Measurements from ENCODE around the gene GAREM1. TPM values are rescaled to one million over a fixed set of nuclear protein-coding genes. Genes with fewer than 3 reads are reported as not detected.
A peak's percentile ranks its signal among the peaks of the same experiment; 100 is the strongest.

Gene GAREM1
- total RNA-seq, 1 experiment from 2014 or later, result 1.0 TPM

- DNase-seq (ENCODE audit: low read depth), result no peak
Measured at GRCh38 chr18:32328974-32329373, 141.7 kb downstream of the GAREM1 start.

DNA sequence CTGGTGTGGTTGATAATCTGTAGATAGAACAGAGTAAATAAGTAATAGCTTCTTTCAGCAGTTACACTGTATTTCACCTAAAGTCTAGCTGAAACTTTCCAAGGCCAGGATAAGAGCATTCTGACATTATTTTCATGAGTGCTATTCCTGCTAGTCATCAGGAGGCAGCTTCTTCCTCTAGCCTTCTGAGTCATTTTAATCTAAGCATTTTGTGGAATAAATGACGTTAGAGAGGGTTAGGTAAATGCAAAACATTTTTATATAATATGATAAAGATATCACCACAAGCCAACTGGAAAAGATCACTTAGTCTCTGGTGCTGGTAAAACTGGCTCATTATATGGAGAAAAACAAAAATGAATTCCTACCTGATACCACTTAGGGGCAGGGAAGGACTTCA, 142.3 kb downstream of the GAREM1 start:
- no peak for DNase-seq (ENCODE audit: low read depth)

DNA sequence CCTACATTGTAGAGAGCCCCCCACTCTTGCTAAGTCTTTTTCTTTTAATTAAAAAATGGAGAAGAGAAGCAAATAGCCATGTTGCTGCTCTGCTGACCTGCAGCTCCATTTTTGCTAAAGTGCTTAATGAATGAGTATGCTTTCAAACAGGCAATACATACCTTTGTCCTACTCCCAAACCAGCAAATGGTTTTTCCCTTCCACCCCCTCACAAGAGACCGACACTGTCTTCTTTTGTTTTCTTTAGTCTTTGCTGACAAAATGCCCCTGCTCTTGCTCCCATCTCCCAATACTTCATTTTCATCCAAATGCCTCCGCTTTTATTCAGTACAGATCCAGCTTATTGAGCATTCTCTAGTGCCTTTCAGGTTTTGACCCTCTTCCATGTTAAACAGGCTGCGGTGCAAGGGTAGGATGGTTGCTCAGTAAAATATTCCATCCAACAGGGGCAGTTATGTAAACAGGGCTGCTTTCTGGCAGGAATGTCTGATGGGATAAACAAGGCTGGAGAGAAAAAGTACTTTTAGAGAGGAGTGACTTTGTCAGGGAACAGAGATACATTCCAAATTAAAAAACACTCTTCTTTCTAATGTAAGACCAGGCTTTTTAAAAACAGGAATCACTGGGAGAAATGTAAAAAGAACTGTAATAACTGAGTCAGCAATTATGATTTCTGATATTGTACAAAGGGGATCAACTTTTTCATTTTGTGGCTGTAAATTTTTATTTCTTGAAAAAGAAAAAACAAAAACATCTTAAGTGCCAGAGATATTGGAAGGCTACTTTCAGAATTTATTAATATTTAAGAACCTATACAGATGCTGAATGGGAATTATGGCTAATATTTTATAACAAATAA, 144.0 kb downstream of the GAREM1 start:
- DNase-seq (ENCODE audit: low read depth), result no peak

DNA sequence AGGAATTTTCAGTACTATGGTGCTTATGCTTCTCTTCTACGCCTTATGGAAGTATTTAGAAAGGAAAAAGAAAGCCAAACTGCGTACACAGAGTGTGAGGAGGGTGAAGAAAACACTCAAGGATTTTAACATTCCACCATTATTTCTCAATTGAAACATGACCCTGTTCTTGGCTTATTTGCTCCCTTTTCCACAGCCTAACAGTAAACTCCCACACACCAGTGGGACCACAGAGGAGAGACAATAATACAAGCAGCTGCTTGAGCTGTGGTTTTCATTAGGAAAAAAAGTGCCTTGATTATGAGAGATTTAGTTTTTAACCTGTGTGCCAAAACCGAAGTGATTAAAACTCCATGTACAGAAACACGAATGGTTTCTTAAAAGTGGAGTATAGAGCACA, 146.5 kb downstream of the GAREM1 start:
- no peak for DNase-seq (ENCODE audit: low read depth)

DNA sequence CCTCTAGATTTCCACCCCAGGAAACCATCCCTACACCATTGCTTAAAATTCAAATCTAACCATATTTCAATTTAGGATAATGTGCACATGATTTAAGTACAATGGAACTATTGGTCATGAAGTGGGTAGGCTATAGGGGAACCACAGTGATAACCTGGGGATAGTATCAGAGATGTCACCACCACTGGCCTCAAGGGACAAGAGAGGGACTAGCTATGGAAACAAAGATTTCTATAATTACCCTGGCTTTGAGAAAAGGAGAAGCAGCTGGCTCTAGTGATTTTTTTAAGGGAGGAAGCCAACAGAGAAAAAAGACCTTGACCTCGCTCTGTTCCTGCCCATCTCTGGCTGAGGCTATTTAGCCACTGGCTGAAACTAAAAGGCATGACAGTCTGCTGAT, 148.9 kb downstream of the GAREM1 start:
- DNase-seq (ENCODE audit: low read depth), result no peak

DNA sequence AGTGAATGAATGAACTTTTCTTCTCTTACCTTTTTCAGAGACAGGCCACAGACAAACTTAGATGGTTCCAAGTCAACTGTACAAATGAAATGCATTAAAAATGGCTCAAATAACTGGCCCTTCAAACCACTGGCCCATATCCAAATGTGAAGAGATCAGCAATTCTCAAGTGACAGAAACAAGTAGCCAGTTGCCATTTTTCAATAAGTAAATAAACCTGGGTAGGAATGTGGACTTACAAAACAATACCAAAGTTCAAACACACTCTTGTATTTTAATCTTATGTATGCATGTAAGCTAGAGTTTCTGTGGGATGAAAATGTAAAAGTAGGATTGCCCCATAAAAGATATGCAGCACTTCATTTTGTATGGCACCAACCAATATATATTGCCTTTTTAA, 151.6 kb downstream of the GAREM1 start:
- DNase-seq (ENCODE audit: low read depth), result no peak

GRCh38 chr18:32318581-32318980, 152.1 kb downstream of the GAREM1 start:
- no peak for DNase-seq (ENCODE audit: low read depth)

DNA sequence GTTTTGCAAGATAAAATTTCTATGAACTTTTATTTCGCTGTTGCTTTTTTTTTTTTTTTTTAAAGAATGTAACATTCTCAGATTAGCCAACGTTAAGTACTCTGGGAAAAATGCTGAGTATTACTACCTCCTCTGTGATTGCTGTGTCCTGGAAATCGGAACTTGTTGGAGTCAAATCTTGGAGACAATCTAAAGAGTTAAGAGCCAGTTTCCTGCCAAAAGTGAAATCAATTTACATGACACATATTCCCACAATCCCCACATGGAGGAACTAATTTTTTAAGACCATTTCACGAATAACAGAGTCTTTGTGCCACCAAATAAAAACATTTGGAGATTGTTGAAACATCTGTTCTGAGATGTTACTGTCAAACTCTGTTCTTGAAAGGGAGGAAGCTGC, 153.0 kb downstream of the GAREM1 start:
- DNase-seq (ENCODE audit: low read depth), result no peak

DNA sequence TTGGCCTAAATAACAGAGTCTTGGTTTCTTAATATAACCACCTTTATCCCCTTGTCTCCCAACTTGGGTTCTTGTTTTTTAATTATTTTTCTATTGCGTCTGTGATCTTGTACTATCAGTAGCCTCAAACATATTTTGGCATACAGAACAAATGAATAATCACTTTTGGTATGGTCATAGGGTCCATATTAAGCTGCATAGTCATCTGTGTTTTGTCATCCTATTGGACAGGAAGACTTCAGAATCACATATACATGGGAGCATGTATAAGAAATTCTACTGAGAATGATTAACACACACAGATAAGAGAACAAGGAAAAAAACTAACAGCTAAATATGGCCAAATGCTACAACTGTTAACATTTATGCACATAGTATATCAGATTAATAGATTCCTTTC, 154.8 kb downstream of the GAREM1 start:
- DNase-seq (ENCODE audit: low read depth), result no peak

DNA sequence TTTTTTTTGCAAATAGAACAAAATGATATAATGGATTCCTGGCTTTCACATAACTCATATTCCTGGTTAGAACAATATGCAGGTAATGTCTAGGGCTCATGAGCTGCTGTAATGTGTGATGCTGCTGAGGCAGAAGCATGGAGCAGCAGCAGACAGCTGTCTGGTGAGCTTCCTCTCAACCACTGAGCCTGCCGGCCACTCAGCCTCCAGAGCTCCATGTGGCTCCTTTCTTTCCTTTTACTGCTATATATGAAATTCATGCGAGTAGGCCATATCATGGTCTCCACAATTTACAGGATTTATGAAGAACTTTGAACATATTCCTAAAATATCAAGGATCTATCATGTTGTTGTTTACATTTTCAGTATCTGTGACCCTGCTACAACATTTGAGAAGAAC, 159.9 kb downstream of the GAREM1 start:
- DNase-seq (ENCODE audit: low read depth), result no peak

GRCh38 chr18:32310101-32310500, 160.6 kb downstream of the GAREM1 start:
- no peak for DNase-seq (ENCODE audit: low read depth)

- DNase-seq (ENCODE audit: low read depth), result peak; percentile 77
Measured at GRCh38 chr18:32308493-32309120, 162.1 kb downstream of the GAREM1 start.

DNA sequence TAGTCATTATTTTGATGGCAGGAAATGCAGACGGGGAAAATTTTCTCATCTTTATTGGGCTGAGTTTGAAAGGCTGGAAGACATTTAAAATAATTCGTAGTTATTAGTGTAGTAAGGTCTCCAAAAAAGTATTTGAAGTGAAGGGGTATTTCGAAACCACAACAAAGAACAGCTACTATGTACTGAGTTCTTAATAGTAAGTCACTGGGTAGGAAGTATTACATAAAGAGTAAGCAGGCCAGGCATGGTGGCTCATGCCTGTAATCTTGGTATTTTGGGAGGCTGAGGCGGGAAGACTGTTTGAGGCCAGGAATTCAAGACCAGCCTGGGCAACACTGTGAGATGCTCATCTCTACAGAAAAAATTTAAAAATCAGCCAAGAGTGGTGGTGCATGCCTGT, 167.3 kb downstream of the GAREM1 start:
- no peak for DNase-seq (ENCODE audit: low read depth)

DNA sequence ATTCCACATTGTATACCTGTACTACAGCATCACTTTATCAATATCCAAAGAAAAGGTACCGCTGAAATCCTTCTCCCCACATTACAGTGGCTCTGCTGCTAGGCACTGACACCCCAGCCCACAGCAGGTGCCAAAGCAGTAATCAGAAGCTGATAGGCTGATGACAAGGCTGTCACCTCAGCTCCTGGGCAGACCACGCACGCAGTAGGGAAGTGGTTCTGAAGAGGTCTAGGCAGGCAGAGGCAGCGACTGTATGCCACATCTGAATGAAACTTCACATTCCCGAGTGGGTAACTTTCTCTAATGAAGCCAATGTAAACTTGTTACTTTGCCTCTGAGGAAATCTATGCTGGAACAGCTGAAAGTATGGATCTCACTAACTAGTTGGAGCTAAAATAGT, 167.9 kb downstream of the GAREM1 start:
- no peak for DNase-seq (ENCODE audit: low read depth)

DNA sequence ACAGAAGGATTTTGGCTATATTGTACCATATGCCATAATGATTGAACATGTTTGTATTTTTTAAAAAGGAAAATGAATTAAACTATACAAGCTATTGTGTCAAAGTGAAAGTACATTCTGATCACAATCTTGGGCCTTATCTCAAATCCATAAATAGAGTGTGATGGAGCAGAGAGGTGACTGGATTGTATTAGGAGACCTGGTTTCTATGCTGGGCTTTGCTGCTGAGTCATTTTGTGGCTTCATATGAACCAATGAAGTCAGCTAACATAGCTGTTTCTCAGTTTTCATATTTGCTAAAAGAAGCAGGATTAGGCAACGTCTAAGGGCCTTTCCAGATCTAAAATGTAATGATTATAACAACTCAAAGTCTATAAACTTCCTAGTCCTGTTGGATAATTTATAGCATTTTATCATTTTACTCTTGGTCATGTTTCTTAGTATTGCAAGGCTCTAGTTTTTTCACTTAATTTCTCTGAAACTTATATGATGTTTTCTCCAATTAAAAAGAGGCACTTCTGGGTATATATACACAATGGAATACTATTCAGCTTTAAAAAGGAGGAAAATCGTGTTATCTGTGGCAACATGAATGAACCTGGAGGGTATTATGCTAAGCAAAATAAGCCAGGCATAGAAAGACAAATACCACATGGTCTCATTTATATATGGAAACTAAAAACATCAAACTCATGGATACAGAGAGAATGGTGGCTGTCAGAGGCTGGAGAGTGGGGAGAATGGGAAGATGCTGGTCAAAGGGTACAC, 168.5 kb downstream of the GAREM1 start:
- peak; percentile 78 for DNase-seq (ENCODE audit: low read depth)

DNA sequence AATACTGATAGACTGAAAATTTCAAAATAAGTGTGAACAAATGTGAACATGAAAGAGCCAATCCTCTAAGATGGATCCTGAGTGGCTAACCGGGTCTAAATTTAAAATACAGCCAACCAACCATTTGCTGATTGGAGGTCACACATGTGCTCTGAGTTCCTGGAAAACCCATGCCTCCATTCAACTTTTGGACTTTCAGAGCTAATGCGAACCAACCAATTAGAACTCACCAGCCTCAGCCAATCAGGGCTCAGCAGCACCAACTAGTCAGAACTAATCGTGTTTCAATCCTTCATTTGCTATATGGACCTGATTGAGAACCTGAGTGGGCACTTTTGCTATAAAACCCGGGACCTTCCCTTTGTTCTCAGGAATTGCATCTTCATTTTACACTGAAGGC, 169.3 kb downstream of the GAREM1 start:
- DNase-seq (ENCODE audit: low read depth), result no peak

DNA sequence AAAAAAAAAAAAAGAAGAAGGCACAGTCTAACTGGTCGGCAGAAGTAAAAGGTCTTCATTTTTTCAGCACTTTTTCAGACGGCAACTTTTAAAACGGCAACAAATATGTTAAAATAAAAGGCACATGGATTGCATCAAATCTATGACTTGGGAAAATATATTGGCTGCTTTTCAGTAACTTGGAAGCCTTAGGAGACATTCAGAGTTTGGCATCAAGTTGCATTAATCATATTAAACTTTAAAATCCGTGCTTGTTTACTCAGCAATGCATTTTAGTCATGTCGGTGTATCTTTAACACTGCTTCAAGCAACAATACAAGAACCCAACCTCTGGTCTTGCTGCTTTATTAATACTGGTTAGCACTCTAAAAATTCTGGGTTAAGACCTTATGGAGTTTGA, 169.8 kb downstream of the GAREM1 start:
- no peak for DNase-seq (ENCODE audit: low read depth)

DNA sequence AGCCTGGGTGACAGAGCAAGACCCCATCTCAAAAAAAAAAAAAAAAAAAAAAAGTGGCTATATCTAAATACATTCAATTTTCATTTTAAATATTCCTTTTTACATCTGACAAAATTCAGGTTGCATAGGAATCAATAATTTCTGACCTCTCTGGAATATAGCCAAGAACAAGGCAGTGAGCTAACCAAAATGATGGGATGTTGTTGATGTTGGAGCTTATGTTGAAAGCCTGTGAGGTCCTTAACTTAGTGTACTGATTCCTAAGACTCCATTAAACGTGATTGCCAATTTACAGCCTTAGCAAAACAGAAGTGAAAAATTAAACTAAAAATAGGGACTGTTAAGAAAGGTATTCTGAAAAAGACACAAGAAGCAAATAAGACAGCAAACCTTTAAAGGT, 171.2 kb downstream of the GAREM1 start:
- DNase-seq (ENCODE audit: low read depth), result no peak

DNA sequence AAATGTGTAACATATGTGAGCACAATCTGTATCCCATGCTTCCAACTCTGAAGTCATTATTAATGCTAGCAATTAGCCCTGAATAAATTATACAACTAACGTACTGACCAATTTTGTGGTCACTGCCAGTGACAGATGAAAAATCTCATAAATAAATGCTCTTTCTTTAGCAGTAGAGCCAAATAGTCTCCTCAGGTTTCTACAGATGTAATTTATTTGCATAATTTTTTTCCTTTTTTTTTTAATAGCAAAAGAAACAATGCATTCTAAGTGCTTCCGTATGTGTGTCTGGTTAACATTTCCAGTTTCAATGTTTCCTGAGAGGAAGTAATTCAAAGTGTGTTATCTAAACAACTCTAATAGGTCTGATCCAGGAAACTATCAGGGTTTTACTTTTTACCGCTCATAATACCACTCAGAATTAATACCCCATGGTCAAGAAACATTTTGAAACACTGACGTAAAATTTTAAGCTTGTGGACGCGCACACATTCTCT, 172.5 kb downstream of the GAREM1 start:
- DNase-seq (ENCODE audit: low read depth), result no peak

GRCh38 chr18:32297579-32298170, 173.0 kb downstream of the GAREM1 start:
- no peak for DNase-seq (ENCODE audit: low read depth)

DNA sequence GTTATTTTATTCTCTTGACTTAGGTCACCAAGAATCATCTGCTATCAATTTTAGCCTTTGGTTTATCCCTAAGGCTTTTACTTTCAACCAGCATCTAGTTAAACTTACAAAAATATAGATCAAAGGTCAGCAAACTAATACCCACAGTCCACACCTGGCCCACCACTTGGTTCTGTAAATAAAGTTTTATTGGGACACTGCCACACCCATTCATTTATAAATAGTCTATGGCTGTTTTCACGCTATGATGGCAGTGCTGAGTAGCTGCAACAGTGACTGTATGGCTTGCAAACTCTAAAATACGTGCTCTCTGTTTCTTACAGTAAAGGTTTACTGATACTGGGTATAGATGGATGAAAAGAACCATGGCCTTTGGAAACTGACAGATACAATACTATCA, 173.8 kb downstream of the GAREM1 start:
- DNase-seq (ENCODE audit: low read depth), result no peak

GRCh38 chr18:32295604-32296003, 175.1 kb downstream of the GAREM1 start:
- no peak for DNase-seq (ENCODE audit: low read depth)
